HG03095 (cell line): ENCODE results near the gene YOD1.

Source experiments
- ATAC-seq: cut with Tn5 transposase; IDR thresholded peaks from one replicate; pipeline ENCODE4 v1.9.1; 2021; ENCODE audit warnings: moderate library complexity; ENCODE audit not compliant: unreplicated experiment

YOD1 gene

DNA sequence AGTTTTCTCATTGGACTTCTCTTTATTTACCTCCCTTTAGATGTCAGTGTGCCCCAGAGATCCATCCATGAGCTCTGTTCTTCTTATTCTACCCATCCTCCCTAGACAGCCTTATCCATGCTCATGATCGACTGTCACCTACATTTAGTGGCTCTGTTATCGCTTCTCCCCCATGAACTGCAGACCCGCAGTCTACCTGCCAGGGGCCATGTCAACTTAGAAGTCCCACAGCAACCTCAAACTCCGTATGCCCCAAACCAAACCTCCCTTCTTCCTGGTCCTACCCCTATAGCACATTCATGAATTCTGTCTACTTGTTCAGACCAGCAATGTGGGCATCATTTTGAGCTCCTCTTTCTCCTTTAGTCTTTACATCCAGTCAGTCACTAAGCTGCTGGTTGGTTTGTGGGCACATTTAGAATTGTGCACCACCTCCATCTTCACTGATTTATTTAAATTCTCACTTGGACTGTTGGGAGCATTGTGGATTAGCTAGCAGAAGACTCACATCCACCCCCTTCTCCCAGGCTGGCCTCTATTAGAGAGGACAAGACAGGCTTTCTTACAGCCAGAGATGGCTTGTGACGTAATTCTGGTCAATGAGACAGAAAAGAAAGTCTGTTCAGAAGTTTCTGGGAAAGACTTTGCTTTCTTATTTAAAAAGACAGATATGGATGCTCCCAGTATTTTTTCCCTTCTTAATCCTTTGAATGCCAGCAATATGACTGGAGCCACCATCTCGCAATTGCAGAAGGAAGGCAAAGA lies 37.5 kb downstream of the YOD1 start:
- no peak for ATAC-seq

DNA sequence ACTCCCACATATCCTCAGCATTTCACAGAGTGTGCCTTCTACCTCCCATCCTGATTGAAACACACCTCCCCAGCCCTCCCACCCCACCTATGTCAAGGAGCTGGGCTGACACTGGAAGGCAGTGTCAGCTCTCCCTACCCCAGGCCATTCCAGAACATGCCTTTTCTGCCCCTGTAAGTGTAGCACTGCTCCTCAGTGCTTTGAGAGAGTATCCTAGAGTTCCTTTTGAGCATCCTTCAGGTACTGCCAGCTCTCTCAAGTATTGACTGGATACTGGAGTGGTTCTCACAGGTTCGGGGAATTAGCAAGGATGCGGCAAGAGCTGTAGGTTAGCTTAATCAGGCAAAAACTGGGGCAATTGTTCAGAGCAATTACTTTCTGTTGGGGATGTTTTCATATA lies 40.3 kb downstream of the YOD1 start:
- no peak for ATAC-seq

DNA sequence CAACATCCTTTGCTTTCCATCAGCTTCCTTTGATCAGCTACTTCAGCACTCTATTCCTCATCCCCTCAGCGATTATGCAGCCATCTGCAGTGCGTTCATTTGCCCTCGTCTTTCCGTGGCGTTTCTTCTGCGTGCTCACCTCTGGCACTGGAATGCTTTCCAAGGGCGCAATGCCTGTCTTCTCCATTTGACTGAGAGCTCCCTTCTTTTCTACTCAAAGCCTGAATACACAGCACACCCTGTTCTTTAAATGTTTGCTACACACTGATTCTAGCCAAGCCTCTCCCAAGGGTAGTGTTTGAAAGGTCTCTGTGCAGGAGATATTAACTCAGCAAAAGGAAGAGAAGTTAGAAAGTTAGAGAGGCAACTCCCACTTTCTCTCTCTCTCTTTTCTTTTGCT lies 41.1 kb downstream of the YOD1 start:
- no peak for ATAC-seq

DNA sequence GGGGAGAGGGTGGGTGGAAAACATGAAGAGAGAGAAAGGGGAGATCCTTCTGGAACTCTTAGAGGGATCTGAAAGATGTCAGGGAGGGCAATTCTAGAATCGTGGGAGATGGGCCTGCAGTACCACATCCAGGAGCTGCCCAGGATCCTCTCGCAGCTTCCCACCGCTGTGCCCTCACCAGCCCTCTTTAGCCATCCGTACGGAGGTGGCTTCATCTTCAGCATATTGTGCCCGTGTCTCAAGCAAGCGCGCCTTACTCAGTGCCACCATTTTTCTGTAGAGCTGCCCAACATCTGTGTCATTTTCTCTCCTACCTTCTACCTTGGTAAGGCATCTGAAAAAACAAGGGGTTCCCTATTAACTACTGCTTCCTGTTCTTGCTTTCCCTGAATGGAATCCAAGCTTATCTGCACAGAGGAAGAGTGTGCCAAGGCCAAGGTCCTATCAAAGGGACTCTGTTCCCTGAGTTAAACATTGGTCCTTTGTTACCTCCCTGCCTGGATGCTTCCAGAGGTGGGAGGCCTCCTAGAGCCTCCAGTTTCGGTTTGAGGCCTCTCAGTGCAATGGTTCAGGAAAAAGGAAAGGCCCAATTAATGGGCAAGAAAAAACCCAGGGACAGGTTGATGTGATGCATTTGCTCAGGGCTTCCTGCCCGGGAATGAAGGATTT lies 41.7 kb downstream of the YOD1 start:
- ATAC-seq: no peak

DNA sequence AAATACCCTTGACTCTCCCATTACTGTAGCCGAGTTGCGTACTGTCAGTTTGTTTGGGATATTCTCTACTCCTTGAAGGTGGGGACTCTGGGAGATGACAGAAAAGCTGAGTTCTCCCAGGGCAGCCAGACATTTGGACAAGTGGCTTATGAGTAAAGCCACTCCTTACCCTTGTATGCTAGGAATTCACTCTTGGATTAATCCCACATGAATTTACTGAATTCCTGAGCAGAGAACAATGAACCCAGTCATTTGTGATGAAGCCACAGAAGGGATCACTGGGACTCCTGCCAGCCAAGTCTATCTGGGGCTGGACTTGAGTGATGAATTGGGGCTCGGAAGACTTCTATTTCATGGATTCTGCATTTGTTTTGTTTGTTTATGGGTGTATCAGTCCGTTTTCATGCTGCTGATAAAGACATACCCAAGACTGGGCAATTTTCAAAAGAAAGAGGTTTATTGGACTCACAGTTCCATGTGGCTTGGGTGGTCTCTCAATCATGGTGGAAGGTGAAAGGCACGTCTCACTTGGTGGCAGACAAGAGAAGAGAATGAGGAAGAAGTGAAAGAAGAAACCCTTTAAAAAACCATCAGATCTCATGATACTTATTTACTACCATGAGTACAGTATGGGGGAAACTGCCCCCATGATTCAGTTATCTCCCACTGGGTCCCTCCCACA lies 43.5 kb downstream of the YOD1 start:
- ATAC-seq: no peak

DNA sequence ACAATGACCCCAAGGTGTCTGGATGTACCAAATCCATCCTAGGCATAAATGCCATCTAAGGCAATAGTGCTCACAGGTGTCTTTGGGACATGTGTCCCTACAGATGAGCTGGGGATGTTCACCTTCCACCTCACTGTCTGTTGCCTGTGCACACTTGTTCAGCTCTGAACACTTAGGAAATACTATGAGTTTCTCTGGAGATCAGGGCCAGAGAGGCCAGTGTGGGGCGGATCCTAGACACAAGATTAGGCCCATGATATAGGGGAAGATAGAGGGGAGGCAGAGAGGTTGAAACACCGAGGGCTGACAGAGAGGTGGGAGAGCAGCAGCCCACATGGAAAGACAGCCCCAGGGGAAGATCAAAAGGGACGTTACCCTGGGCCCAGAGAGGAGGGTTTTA lies 44.1 kb downstream of the YOD1 start:
- ATAC-seq: no peak

DNA sequence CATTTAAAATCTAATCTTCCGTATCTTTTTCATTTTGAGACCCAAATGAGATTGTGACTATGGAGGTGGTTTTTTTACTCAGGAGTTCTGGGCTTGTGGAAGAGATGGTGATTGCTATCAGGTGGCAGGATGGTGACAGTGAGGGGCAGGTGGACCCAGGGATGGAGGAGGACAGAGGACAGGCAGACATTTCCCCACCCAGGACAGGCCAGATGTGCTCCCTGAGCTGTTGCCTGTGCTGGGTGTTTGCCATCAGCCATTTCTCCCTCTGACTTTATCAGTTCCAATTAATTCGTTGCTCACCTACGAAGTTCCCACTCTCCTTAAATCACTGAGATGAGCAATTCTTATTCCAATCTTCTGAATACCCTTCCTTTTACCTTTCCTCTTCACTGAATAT lies 44.9 kb downstream of the YOD1 start:
- ATAC-seq: no peak

DNA sequence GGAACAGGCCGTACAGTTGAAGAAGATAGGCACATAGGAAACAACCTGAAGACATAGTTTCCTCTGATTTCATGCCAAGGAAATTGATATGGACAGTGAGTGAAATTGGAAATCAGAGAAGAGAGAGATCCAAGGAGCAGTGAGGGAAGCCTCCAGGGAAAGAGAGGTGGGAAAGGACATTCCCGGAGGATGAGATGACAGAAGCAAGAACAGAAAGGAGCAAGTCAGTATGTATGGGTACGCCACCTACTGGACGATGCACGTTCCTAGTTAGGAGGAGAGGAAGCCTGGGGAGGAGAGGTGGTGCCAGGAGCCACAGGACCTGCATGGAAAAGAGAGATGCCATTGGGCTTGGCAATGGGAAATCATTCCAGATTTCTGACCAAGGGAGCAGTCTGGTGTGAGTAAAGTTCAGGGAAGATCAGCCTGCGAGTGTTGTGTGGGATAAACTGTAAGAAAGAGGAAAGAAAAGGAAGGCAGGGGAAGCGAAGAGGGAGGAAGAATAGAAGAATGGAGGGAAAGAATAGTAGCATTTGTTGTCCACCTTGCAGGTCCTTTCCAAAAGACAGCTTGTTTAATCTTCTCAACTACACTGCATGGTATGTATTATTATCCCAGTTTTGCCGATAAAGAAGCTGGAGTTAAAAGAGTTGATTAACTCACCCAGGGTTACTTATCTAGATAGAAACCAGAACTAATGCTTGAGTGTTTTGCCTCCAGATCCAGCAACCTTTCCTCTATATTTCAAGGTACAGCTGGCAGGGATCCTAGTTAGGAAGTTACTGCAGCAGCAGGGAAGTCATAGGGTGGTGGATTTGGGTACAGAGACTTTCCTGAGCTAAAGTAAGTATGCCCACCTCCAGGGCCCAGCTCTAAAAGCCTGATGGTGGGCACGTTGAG lies 45.8 kb downstream of the YOD1 start:
- no peak for ATAC-seq

DNA sequence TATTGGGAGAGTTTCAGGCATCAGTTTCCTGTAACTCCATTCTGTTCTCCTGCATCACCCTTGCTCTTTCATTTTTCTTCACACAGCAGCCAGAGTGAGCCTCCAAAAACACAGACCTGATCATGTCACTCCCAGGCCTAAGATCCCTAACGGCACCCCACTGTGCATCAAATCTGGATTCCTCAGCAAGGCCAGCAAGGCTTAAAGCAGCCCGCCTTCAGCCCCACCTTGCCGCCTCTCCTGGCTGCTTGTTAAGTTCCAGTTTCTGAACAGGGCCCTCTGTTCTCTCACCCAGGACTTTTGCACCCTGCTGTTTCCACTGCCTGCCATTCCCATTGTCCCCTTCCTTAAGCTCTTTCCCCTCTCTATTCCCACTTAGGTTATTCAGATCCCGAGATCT lies 47.8 kb downstream of the YOD1 start:
- no peak for ATAC-seq

DNA sequence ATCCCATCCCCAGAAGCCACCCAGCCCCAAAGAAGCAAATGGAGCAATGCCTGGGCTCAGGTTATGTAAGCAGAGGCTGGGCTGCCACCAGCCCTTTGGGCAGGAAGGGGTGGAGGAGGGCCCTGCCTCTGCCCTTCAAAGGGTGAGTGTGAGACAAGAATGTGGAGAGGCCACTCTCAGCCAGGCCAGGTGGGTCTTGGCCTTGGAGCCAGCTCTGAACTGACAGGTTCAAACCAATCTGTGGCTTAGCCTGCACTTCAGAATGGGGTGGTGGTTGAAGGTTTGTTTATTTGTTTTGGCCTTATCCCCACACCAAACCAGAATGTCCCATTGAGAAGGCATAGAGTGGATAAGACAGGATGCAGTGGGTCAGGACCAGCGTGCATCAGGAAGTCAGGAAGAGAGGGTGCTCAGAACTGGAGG lies 48.3 kb downstream of the YOD1 start:
- ATAC-seq: no peak

DNA sequence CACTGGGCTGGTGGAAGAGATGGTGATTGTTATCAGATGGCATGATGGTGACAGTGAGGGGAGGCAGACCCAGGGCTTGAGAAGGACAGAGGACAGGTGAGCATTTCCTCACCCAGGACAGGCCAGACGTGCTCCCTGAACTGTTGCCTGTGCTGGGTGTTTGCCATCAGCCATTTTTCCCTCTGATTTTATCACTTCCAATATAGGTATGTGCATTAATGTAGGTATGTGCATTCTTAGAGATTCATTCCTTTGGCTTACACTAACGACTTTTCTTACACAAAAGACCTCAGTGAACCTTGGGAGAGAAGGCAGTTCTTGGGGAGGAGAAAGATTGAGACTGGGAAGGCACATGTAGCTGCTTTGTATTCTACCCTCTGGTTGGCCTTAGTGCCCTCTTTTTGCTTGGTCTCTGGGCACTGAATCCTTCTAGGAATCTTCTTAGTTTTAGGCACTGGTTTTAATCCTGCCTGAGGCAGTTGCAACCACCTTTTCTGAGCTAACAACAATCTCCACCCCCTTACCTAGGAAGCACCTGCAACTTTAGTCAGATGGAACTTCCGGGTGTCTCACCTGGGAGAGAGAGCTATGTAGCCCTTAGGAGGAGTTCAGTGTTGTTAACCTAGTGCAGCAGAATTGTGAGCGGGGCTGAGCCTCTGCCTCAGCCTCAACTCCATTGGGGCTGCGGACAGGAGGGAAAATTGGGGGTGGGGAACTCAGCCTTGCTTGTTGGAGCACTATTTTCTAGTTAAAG lies 49.3 kb downstream of the YOD1 start:
- ATAC-seq: no peak

DNA sequence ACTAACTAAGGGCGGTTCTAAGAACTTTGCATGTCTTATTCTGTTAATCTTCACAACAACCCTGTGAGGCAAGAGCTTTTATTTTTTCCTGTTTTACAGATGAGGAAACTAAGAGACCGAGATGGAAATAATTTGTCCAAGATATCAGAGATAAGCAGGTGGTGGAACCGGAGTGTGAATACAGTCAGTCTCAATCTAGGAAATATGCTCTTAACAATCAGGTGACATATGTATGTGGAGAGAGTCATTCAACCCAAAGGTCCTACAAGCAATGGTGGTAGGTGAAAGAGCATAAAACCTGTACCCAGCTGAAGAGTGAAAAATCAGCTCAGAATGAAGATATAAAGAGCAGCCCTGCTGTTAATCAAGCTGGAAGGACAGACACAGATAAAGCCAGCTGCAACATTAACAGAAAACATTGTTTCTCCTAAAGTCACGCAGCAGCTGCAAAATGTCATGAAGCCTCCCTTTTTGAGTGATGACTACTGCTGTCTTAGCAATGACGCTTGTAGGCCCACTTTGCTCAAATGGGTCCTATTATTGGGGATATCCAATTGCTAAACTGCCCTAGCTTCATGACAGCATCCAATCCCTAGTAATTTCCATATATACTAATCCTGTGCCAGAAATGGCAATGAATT lies 50.2 kb downstream of the YOD1 start:
- ATAC-seq: no peak

DNA sequence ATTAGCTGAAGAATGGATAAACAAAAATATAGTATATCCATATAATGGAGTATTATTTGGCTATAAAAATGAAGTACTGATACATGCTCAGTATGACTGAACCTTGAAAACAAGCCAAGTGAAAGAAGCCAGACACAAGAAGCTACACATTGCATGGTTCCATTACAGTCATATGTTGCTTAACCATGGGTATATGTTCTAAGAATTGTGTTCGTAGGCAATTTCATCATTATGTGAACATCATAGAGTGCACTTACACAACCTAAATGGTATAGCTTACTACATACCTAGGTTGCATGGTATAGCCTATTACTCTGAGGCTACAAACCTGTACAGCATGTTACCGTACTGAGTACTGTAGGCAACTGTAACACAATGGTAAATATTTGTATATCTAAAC lies 52.2 kb downstream of the YOD1 start:
- no peak for ATAC-seq
